Measurements from ENCODE around the gene KLK12.
"Not testable (repeated sequence)": the region's sequence is repeated elsewhere in the genome, so short reads cannot be mapped to it uniquely, and the experiment has no call there.

KLK12 gene

DNA sequence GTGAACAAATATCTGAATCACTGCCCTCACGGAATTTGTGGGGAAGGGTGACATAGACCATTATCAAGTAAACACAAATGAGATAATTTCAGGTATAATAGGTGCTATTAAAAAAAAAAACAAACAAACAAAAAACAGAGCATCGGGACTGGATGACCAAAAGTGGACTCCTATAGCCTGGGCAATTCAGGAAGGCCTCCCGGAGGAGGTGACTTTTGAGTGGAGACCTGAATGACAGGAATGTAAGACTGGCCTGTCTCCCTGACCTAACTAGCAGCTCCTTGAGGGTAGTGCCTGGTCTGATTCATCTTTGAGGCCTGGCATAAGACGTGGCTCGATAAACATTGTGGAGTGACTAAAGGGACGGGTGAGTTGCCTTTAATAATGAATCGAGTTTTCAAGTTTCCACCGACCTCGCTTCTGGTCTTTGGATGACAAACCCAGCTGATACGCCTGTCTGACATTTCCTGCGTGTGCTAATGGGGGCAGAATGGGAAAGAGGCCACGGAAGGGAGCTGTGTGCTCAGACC lies 22.1 kb downstream of the KLK12 start:
- no peak for DNase-seq

DNA sequence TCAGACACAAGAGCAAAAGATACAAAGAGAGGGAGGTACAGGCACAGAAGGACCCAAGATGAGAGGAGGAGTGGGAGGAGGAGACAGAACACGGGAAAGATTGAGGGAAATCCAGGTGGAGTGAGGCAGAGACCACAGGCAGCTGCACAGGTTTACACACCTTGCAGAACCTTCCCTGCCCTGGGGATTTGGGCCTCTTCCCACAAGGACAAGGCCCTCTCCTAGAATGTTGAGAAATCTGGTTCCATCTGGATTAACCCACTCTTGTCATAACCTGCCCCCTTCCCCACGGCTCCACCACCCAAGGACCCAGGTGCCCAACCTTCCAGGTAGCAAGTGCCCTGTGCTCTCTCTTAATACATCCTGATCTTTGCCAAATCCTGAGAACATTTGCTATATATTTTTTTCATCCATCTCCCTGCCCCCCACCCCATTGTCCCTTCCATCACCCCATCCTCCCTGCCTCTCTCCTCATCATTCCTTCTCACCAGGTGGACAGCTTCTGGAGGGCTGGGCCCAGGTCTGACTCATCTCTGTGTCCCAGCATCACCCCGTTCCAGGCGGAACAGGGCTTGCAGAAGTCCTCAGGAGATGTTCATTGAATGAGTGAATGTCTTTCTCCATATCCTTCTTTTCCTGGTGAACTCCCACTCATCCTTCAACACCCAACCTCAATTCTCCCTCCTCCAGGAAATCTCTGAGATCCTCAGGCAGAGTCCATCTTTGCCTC lies 24.6 kb downstream of the KLK12 start:
- no peak for DNase-seq

DNA sequence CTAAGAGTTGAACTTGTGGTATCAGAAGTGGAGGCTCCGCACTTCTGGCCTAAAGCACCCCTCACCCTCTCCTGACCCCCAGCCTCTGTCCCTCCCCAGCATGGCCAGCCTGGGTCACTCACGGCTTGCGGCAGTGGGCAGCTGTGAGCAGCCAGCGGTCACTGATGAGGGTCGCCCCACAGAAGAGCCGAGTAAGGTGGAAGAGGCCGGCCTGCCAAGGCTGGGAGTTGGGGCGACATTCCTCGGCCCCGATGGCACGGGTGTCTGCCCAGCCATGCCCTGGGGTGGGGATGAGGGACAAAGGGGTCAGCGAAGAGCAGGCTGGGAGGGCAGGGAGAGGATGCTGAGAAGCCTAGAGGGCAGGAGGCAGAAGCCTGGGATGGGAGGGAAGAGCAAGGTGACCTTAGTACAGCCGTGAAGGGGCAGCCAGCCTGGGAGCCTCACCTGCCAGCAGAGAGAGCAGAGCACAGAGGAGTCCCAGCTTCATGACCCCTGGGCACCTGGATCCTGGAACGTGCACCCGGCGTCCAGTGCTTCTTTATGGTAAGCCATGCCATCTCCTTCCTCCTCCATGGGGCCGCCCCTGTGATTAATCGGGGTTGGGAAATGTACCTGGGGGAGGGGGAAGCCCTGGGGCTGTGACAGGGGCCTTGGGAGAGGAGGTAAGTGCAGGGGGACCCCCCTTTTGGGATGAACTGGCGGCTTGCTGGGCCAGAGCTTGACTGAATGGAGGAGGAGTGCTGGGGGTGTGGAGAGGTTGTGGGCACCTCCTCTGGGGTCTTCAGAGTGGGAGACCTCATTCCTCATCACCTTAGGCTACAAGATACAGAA lies 25.5 kb downstream of the KLK12 start:
- no peak for DNase-seq

DNA sequence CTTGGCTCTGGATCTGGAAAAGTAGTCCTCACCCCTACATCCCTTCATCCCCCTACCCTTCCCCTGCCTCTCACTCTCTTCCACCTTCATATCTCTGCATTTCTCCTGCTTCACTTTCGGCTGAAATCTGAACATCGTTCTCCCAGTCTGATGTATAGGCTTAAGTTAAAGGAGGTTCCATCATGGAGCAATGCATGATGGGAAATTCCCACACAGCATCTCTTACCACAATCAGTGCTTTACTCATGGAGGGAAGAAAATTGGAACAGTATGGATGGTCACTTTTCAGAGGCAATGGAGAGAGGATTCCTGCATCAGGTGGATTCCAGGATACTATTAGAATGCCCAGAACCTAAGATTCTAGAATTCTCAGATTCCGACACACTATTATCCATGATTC lies 27.3 kb downstream of the KLK12 start:
- no peak for DNase-seq

DNA sequence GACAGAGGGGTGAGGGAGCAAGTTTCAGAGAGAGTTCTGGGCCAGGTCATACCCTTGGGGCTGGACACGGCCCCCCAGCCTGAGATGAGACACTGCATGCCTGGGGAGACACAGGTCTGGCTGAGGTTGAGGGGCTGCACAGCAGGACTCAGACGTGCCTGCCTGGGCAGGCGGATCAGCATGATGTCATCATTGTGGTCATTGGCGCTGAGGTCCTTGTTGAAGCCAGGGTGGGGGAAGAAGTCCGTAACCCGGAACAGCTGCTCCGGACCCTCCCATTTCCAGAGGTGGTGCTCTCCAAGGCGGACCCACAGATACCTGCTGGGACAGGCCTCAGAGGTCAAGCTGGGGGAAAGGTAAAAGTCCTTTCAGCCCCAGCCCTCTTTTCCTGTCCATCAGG lies 28.4 kb downstream of the KLK12 start:
- no peak for DNase-seq

DNA sequence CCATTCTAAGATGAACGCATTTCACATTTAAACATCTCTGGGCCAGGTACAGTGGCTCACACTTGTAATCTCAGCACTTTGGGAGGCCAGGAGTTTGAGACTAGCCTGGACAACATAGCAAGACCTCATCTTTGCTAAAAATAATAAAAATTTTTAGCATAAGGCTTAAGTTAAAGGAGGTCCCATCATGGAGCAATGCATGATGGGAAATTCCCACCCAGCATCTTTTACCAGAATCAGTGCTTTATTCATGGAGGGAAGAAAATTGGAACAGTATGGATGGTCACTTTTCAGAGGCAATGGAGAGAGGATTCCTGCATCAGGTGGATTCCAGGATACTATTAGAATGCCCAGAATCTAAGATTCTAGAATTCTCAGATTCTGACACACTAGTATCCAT lies 29.6 kb downstream of the KLK12 start:
- DNase-seq = no peak

DNA sequence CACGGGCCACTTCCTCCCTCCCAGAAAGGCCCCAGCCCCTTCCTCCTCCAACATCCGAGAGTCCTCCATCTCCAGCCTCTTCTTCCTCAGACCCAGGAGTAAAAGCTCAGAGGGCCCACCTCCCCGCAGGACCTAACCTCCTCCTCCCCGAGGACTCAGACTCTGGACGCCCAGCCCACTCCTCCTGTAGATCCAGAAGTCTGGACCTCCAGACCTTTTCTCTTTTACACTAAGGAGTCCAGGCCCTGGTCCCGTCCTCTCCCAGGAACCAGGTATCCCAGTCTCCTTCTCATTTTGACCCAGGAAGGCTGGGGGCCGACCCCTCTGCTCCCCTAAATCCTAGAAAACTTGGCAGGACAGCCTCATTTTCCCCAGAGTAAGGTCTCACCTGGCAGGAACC lies 31.5 kb downstream of the KLK12 start:
- DNase-seq = no peak

DNA sequence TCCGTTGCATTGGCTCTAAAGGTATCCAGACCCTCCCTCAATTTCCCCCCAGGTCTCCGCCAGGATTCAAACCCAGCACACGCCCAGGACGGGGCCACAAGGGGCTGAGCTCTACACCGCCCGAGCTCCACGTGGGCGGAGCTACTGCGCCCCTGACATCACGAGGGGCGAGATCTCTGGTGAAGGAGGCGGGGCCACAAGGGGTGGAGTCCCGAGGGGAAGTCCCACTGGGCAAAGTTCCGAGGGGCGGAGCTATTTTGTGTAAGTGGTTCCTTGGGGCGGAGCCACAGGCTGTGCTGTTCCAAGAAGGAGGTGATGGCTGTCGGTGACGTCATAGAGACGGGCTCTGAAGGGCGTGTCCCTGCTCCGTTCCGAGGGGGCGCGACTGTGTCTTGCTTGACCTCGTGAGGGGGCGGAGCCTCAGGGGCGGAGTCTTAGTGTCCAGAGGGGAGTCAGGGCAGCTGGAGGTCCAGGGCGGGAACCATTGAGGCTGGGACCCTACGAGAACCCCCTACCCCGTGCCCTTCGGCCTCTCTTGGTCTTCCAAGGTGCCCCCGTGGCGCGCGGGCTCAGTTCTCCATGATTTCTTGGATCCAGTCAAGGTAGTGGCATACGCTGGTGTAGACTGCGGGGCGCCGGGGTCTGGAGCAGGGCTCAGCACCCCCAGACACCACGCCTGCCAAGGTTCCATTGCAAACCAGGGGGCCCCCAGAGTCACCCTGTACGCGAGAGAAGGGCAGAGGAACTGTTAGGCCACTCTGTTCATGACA lies 32.1 kb downstream of the KLK12 start:
- DNase-seq = no peak

DNA sequence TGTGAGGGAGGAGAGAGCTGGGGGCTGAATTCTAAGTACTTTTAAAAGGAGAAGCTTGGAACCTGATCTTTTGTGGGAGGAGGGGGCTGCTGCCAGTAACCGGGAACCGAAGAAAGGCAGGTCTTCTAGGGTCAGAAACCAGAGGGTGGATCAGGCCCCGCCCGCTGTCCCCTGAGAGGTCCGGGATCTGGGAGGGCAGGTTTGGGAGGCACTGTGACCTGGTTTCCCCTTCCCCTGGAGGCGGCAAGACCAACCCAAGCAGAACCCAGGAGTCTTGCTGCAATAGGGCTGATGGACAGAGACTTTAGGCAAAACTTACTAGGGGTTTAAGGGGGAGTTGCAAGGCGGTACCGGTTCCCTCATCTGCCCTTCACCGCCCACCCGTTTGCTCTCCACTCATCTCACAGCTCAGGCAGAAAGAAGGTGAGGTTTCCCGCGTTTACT lies 32.7 kb downstream of the KLK12 start:
- DNase-seq = no peak

DNA sequence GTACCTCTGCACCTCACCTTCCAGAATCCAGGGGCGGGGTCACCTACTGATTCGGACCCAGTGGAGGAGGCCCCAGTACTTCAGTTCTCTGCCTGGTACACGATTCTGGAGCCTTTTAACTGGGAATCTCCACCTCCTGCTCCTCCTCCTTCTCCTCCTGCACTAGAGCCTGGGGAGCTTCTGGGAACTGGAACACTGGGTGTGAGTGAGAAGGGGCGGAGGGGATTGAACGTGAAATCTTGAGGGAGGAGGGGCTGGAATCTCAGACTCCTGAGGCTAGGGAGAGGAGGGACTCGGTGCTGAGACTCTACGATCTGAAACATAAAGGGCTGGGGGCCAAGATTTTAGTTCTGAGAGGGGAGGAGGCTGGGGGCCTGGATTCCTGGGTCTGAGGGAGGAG lies 33.3 kb downstream of the KLK12 start, which contains the start of gene KLK8:
Gene KLK8 (minus strand): TSS at position 90 of the 400 bp plus-strand sequence. CDS start 437 bp downstream, outside the sequence.
- no peak for DNase-seq

DNA sequence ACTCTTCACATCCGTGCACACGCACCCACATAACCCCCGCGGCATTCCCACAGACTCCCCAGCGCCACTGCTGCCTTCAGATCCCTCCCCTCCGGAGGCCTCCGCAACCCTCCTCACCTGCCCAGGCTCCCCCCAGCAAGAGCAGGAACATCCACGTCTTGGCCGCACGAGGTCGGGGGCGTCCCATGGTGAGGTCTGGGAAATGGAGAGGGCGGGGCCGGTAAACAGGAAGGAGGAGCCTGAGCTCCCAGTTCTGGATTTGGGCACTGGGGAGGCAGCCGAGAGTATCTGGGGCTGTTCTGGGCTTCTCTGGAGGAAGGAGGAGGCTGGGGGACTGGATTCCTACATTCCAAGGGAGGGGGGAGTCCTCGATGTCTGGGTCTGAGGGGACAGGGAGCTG lies 33.8 kb downstream of the KLK12 start:
- DNase-seq = no peak

DNA sequence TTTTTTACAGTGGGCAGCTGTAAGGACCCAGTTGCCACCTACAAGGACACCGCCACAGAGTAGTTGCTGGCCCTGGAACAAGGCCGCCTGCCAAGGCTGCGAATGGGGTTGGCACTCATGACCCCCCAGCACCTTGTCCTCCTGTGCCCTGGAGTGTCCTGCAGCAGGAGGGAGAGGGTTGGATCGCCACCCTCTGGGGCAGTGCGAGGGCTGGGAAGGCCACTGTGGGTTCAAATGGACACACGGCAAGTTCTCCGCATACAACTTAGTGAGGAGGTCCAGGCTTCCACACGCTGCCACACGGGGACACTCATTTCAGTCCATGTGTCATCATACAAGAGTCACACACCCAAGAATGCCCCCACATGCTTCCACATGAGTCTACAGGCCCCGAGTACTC lies 34.4 kb downstream of the KLK12 start:
- DNase-seq = no peak

DNA sequence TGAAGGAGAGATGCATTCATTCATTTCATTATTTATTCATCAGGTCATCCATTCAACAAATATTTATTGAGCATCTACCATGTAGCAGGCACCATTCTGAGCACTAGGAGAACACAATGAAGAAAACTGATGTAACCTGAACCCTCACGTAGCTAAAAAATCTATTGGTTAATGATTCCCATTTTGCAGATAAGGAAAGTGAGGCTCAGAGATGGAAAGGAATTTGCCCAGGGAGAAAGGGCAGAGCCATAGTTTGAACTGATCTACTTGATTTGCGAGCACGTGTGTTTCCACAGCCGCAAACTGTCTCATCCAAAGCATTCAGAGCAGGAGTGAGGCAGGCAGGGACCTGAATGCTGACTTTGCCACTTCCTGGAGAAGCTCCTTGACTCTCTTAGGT lies 36.1 kb downstream of the KLK12 start:
- no peak for DNase-seq

DNA sequence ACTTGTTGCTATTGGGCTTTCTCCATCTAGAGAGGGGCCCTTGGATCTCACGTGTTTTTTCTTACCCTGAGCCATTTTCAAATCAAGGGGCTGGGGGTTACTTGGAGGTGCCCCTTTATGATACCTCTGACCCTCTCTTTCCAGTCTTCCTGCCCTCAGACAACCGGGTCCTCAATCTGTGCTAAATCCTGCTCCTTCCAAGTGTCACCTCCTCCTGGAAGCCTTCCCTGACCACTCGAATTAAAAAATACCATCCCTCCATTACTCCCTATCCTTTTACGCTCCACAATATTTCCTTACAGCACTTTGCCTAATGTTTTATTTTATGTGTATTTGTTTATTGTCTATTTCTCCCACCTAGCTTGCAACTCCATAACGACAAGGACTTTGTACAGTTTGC lies 36.7 kb downstream of the KLK12 start:
- DNase-seq = no peak

DNA sequence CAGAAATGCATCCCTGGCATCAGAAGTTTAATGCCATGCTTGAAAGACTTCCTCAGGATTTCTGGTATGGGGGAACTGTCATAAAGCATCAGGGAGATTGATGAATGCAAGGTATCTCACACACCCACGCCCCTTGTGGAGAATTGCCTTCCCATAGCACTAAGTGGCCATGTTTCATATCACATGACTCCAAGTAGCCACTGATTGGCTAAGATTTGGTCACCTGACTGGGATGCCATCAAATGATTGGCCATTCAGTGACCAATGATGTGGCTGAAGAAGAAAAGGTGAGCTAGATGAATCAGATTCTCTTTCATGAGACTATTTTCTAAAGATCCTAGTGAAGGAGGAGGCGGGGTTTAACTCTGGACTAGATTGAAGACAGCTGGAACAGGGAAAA lies 40.7 kb downstream of the KLK12 start:
- DNase-seq = no peak

DNA sequence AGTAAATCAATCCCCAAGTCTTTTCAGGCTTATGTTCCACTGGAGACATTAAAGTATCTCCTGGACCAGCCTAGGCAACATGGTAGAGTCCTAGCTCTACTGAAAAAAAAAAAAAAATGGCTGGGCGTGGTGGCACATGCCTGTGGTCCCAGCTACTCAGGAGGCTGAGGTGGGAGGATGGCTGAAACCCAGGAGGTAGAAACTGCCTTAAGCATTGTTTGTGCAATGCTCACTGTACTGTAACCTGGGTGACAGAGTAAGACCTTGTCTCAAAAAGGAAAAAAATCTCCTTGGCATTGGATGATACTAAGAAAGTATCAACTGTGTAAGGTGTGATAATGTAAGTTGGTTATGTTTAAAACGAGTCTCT lies 42.2 kb downstream of the KLK12 start:
- no peak for DNase-seq

DNA sequence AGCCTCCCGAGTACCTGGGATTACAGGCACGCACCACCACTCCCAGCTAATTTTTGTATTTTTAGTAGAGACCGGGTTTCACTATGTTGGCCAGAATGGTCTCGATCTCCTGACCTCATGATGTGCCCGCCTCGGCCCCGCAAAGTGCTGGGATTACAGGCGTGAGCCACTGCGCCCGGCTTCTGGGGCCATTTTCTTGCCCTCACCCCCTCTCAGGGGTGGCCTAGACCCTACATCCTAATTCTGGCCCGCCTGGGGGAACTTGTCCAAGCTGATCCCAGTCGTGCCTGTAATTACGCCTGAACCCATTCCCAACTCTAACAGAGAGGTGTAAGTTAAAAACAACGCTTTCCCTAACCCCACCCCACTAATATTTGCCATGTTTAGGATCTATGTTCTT lies 50.4 kb downstream of the KLK12 start:
- DNase-seq = not testable (repeated sequence)

DNA sequence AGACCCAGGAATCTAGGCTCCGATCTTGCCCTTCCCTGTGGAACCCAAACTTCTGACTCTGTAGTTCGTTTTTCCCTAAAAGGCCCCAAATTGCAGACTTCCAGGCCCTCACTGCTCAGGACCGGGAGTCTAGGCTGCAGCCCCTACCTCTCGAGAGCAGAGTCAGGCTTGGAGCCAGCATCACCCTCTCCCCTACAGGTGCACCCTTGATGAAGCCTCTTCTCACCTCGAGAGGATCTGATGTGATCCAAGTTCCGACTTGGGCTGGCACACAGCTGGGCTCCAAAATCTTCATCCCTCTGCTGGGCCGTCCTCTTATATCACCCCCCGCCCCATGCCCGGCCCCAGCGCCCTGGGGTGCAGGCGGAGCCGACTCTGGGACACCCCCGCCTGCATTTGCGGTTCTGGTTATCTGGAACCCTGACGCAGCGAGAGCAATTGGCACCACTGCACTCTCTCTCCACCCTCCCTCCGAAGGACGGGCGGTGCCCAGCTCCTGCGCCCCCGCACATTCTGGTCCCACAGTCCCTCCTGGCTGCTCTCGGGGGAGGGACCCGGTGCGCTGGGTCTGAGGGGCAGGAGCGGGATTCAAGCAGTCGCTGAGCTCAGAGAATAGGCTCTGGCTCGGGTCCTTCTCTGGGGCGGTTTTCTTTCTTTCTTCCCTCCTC lies 51.0 kb downstream of the KLK12 start, which contains the start of gene KLK7:
Gene KLK7 (minus strand): TSS at position 293 of the 668 bp plus-strand sequence. CDS start 1,518 bp downstream, outside the sequence.
- no peak for DNase-seq

DNA sequence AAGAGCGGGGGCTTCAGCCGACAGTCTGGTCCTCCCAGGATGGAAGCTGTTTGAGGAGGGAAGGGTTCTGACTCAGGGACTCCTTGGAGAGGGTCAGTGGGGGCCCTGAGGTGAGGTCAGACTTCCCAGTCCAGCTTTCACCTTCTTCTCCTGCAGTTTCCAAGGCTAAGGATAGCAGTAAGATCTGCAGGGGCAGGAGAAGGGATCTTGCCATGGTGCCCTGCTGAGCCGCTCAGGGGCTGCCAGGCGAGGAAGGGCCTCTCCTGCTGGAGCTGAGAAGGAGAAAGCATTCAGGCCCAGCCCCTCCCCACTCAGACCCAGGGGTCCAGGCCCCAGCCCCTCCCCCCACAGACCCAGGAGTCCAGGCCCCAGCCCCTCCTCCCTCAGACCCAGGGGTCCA lies 52.6 kb downstream of the KLK12 start:
- DNase-seq = no peak

DNA sequence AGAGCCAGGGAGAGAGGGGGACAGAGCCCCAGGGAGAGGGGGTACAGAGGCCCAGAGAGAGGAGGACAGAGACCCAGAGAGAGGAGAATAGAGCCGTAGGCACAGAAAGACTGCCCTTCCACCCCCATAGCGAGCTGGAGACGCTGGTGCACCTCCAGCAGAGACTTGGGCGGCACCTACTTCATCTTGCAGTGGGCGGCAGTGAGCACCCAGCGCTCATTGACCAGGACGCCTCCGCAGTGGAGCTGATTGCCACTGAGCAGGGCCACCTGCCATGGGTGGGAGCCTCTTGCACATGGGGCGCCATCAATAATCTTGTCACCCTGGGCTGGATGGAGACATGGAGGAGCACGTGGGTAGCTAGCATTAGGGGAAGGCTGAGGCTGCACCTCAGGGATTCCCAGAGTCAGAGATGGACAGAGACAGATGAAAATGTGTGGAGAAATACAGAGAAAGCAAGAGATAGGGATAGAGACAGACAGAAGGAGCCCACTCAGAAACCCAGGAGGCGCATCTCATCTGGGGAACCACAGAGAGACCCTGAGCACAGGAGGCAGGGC lies 53.1 kb downstream of the KLK12 start:
- DNase-seq = no peak

DNA sequence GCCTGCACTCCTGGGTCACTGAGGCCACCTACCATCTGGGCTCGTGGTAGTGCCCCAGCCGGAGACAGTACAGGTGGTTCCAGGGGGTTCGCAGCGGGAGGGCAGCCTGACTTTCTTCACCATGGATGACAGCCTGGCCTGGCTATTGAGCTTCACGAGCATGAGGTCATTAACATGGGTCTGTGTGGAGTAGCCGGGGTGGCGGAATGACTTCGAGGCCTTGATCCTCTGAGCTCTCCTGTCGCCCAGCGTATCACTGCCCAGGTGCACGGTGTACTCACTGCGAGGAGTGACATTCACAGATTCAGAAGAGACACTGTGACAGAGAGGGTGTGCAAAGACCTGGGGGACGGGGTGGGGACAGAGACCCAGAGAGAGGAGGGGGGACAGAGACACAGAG lies 54.6 kb downstream of the KLK12 start:
- no peak for DNase-seq

DNA sequence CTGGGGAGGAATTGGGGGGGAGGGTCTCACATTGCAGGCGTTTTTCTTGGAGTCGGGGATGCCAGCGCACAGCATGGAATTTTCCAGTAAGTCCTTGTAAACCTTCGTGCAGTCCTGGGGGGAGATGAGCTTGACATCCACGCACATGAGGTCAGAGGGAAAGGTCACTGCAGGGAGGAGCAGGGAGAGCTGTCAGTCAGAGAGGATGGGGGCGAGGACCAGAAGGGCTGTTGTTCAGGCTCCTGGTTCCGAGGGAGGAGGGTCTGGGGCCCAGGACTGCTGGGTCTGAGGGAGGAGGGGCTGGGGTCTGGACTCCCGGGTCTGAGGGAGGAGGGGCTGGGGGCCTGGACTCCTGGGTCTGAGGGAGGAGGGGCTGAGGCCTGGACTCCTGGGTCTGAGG lies 55.0 kb downstream of the KLK12 start:
- DNase-seq = no peak

All from CD4-positive, alpha-beta T cell treated with Interleukin-4 for 4 hours (primary cell).